Right atrium auricular region (tissue), 2 donors: Measurements from ENCODE around the gene ACTG2. TPM values are rescaled to one million over a fixed set of nuclear protein-coding genes. Genes with fewer than 3 reads are reported as not detected.

Experiments used
- DNase-seq: peaks from one replicate; pipeline ENCODE4 v3.0.0-alpha.2; 2019; ENCODE audit warnings: low spot score
- H3K27ac ChIP-seq, 2 donors: fragments of 200-600 bp; sonication (generic); 1 replicate in 1 of 2; 2 replicates in 1 of 2; pipeline ENCODE4 v1.5.1; 2016 to 2019
- H3K27me3 ChIP-seq, 2 donors: fragments of 200-600 bp; sonication (generic); one replicate each; pipeline versions ENCODE4 v1.5.1 to v1.6.0; 2017 to 2019
- H3K36me3 ChIP-seq: fragments of 200-600 bp; sonication (generic); one replicate; pipeline ENCODE4 v1.5.1; 2016
- H3K4me1 ChIP-seq, 2 donors: fragments of 200-600 bp; sonication (generic); one replicate each; pipeline versions ENCODE4 v1.5.1 to v1.6.0; 2017 to 2019
- H3K4me3 ChIP-seq, 2 donors: fragments of 200-600 bp; sonication (generic); 1 replicate in 1 of 2; 2 replicates in 1 of 2; pipeline ENCODE4 v1.5.1; 2017 to 2019; ENCODE audit warnings: mild to moderate bottlenecking in 1 of 2, moderate library complexity in 1 of 2
- H3K9me3 ChIP-seq, 2 donors: fragments of 200-600 bp; sonication (generic); one replicate each; pipeline ENCODE4 v1.5.1; 2019
- total RNA-seq, 2 donors: library from RNA; depleted of rRNA; stranded (reverse); fragments of >200 nt; gene quantifications; one replicate each; pipeline ENCODE4 v1.1.0, GENCODE V29; 2016
- TF ChIP-seq, protein P1 (sequence below), 2 donors: fragments of 200-600 bp; sonication (generic); IDR thresholded peaks; one replicate each; pipeline ENCODE4 v1.5.1; 2019; ENCODE audit warnings: antibody characterized with exemption in 2 of 2

Gene ACTG2
- total RNA-seq, 2 donors from 2014 or later: 3.7 to 23.8 TPM

DNA sequence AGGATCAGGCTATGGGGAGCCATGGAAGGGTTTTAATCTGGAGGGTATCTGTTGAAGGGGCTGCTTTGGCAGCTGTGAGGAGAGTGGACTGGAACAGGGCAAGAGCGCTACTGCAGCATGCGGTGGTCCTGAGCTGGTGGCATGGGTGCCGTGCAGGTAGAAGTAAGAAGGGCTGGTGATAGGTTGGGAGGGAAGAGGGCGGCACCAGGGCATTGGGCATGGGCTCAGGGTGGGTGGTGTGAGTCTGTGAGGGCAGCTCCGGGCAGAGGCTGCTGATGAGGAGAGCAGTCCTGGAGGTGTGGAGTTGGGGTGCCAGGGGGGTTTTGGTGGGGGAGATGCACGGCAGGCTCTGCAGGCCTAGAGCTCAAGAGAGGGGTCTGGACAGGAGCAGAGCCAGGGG, 2.1 kb downstream of the ACTG2 start:
- Histone ChIP-seq H3K27me3 (no peaks in the 10 kb centered on the region), H3K36me3 (no peaks in the 10 kb centered on the region), H3K4me3 (no peak overlapping the region), H3K4me1 (no peaks in the 10 kb centered on the region), H3K9me3 (no peaks in the 10 kb centered on the region), H3K27ac (no peak overlapping the region)
- no peak for DNase-seq
- TF ChIP-seq, protein P1, sequence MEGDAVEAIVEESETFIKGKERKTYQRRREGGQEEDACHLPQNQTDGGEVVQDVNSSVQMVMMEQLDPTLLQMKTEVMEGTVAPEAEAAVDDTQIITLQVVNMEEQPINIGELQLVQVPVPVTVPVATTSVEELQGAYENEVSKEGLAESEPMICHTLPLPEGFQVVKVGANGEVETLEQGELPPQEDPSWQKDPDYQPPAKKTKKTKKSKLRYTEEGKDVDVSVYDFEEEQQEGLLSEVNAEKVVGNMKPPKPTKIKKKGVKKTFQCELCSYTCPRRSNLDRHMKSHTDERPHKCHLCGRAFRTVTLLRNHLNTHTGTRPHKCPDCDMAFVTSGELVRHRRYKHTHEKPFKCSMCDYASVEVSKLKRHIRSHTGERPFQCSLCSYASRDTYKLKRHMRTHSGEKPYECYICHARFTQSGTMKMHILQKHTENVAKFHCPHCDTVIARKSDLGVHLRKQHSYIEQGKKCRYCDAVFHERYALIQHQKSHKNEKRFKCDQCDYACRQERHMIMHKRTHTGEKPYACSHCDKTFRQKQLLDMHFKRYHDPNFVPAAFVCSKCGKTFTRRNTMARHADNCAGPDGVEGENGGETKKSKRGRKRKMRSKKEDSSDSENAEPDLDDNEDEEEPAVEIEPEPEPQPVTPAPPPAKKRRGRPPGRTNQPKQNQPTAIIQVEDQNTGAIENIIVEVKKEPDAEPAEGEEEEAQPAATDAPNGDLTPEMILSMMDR (IDR thresholded peaks at IDR 0.05): no peak

DNA sequence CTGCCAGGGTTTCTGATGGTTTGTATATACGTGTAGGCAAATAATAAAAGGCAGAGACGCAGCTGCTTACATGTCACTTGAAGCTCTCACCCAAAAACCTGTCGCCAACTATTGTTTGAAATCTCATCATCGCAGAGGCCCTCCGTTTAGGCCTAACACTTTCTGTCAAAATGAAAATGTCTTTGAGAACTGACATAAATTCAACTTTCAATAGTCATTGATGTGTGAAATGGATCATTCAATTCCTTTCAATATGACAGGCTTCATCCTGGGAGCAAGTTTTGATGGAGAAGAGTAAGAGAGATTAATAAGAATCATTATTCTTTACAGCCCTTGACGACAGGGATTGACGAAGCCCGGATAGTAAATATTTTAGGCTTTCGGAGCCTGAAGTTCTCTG, 2.7 kb downstream of the ACTG2 start:
- H3K4me1 ChIP-seq: no peaks in the 10 kb centered on the region
- no peak overlapping the region for H3K27ac ChIP-seq
- H3K36me3 ChIP-seq: no peaks in the 10 kb centered on the region
- TF ChIP-seq, protein P1 (IDR thresholded peaks at IDR 0.05): no peak
- no peak for DNase-seq
- H3K4me3 ChIP-seq: no peak overlapping the region
- no peaks in the 10 kb centered on the region for H3K9me3 ChIP-seq
- H3K27me3 ChIP-seq: no peaks in the 10 kb centered on the region

DNA sequence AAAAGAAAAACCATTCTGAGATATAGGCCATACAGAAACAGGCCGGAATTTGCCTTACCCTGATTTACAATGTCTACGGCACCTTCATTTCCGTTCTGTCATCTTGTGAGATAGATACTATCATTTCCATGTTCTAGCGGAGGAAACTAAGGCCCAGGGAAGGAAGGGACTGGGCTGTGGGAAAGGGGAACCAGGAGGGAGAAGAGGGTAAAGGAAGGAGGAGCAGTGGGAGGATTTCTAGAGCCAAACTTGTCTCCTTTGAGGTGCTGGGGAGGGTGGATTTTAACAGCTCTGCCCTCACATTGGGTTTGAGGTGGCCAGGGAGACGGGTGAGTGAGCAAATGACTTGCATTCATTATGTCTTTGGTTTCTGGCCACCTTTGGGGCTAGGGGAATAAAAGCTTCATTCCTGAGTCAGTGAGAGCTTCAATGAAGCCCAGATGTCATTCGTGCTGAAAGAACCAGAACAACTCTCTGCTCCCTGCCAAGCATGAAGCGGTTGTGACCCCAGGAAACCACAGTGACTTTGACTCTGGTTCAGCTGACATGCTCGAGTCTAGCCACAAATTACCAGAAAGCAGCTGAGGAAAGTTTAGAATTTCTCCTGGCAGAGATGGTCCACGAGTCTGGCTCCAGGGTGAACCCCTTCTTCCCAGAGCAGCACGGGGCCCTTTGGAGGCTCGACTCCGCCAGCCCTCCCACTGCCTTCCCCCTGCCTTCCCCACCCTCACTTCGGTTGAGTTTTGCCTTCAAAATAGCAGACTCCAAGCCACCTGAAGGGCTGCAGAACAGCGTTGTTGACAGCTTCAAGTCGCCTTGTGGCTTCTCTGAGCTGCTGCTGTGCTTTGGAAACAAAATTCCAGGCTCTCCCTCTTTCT, 3.8 kb downstream of the ACTG2 start:
- H3K27me3 ChIP-seq: no peaks in the 10 kb centered on the region
- no peaks in the 10 kb centered on the region for H3K4me1 ChIP-seq
- no peak overlapping the region for H3K4me3 ChIP-seq
- no peaks in the 10 kb centered on the region for H3K36me3 ChIP-seq
- no peaks in the 10 kb centered on the region for H3K9me3 ChIP-seq
- peak overlapping the region in 1 of 2 donors; percentile 35 for H3K27ac ChIP-seq
- TF ChIP-seq, protein P1 (IDR thresholded peaks at IDR 0.05): no peak
- no peak for DNase-seq

DNA sequence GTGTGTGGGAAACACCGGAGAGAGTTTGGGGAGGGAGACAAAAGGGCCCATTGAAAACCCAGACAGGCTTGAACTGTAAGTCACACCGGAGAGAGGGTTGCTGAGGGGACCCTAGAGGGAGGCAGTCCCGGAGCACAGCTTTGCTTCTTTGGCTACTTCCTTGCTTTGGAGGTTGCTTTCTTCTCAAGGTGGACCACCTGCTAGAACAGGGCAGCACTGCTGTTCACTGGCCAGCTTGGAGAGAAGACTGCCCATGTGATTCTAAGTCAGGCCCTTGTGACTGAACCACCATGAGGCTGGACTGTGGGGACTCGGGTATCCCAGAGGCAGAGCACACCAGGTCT, 4.4 kb downstream of the ACTG2 start:
- H3K27ac ChIP-seq: peak overlapping the region in 1 of 2 donors; percentile 35
- H3K9me3 ChIP-seq: no peaks in the 10 kb centered on the region
- no peaks in the 10 kb centered on the region for H3K27me3 ChIP-seq
- TF ChIP-seq, protein P1 (IDR thresholded peaks at IDR 0.05): no peak
- no peak for DNase-seq
- H3K4me3 ChIP-seq: no peak overlapping the region
- no peaks in the 10 kb centered on the region for H3K4me1 ChIP-seq
- no peaks in the 10 kb centered on the region for H3K36me3 ChIP-seq

DNA sequence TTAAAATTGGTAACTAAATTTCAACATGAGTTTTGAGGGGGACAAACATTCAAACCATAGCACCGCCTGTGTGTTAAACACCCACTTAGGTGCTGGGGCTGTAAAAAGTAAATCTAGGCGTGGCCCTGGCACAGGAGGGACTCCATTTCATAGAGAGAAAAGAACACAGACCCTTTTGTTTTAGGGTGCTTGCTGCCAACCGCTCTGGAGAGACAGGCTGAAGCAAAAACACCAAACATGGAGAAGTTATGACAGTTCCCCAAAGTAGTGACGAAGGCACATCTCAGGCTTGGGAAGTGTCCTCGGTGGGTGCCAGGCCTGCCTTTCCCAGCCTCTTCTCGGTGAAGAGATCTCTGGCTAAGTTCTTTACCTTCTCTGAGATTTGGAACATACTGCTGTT, 5.1 kb downstream of the ACTG2 start:
- H3K9me3 ChIP-seq: no peaks in the 10 kb centered on the region

More for the DNA sequence above, 5.1 kb downstream of the ACTG2 start:
- H3K27me3 ChIP-seq: no peaks in the 10 kb centered on the region
- H3K36me3 ChIP-seq: no peaks in the 10 kb centered on the region
- no peak for DNase-seq
- H3K4me3 ChIP-seq: no peak overlapping the region
- no peaks in the 10 kb centered on the region for H3K4me1 ChIP-seq
- TF ChIP-seq, protein P1 (IDR thresholded peaks at IDR 0.05): no peak
- no peak overlapping the region for H3K27ac ChIP-seq
